ENCODE results near the gene DMBX1. TPM values are rescaled to one million over a fixed set of nuclear protein-coding genes. Genes with fewer than 3 reads are reported as not detected.

Gene DMBX1
- polyA plus RNA-seq, 1 donor from 2014 or later: 0.28 TPM

DNA sequence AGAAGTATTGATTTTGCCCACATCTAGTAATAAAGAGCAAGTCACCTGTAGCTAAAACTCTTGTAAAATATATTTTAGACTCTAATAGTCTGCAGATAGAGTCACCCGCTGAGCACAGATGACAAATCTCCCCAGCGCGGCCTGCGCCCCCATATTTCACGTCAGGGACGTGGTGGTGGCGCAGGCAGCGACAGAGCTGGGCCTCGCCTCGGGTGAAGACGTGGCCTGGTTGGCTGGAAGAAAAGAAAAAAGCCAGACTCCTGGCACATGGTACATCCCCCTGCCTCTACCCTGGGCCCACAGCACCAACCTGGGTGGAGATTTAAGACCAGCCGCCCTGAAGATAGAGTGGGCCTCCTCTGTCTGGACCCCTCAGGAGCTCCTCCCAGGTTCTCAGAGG is 6.0 kb upstream of the DMBX1 start:
- no peaks in the 10 kb centered on the region for H3F3A ChIP-seq (ENCODE audit: insufficient read depth, low read length, poor library complexity, severe bottlenecking)
- H3K9ac ChIP-seq (ENCODE audit: low read length): no peak overlapping the region
- no peaks in the 10 kb centered on the region for H3K36me3 ChIP-seq (ENCODE audit: insufficient read depth, low read length)
- H3K79me2 ChIP-seq (replicated peaks; ENCODE audit: insufficient read depth, low read length): no peaks in the 10 kb centered on the region
- H3K9me2 ChIP-seq (ENCODE audit: insufficient read depth, low read length): no peaks in the 10 kb centered on the region
- H3K27me3 ChIP-seq (ENCODE audit: insufficient read depth, low read depth, low read length): peaks cover 94% of the 10 kb centered on the region
- TF ChIP-seq POLR2AphosphoS5 (IDR thresholded peaks at IDR 0.05) (no peak), EZH2 (IDR thresholded peaks at IDR 0.05; ENCODE audit: borderline replicate concordance, insufficient read depth, low read length, poor library complexity, severe bottlenecking) (no peak), TAF1 (IDR thresholded peaks at IDR 0.05; ENCODE audit: low read depth) (no peak), MXI1 (conservative IDR thresholded peaks at IDR 0.05; ENCODE audit: poor library complexity, severe bottlenecking) (no peak), EP300 (conservative IDR thresholded peaks at IDR 0.05; ENCODE audit: poor library complexity, severe bottlenecking) (no peak), SMC3 (conservative IDR thresholded peaks at IDR 0.05; ENCODE audit: poor library complexity) (no peak), RAD21 (conservative IDR thresholded peaks at IDR 0.05) (no peak)
- TF ChIP-seq, protein P1, sequence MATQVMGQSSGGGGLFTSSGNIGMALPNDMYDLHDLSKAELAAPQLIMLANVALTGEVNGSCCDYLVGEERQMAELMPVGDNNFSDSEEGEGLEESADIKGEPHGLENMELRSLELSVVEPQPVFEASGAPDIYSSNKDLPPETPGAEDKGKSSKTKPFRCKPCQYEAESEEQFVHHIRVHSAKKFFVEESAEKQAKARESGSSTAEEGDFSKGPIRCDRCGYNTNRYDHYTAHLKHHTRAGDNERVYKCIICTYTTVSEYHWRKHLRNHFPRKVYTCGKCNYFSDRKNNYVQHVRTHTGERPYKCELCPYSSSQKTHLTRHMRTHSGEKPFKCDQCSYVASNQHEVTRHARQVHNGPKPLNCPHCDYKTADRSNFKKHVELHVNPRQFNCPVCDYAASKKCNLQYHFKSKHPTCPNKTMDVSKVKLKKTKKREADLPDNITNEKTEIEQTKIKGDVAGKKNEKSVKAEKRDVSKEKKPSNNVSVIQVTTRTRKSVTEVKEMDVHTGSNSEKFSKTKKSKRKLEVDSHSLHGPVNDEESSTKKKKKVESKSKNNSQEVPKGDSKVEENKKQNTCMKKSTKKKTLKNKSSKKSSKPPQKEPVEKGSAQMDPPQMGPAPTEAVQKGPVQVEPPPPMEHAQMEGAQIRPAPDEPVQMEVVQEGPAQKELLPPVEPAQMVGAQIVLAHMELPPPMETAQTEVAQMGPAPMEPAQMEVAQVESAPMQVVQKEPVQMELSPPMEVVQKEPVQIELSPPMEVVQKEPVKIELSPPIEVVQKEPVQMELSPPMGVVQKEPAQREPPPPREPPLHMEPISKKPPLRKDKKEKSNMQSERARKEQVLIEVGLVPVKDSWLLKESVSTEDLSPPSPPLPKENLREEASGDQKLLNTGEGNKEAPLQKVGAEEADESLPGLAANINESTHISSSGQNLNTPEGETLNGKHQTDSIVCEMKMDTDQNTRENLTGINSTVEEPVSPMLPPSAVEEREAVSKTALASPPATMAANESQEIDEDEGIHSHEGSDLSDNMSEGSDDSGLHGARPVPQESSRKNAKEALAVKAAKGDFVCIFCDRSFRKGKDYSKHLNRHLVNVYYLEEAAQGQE (IDR thresholded peaks at IDR 0.05; ENCODE audit: borderline replicate concordance): no peak
- TF ChIP-seq, protein P2, sequence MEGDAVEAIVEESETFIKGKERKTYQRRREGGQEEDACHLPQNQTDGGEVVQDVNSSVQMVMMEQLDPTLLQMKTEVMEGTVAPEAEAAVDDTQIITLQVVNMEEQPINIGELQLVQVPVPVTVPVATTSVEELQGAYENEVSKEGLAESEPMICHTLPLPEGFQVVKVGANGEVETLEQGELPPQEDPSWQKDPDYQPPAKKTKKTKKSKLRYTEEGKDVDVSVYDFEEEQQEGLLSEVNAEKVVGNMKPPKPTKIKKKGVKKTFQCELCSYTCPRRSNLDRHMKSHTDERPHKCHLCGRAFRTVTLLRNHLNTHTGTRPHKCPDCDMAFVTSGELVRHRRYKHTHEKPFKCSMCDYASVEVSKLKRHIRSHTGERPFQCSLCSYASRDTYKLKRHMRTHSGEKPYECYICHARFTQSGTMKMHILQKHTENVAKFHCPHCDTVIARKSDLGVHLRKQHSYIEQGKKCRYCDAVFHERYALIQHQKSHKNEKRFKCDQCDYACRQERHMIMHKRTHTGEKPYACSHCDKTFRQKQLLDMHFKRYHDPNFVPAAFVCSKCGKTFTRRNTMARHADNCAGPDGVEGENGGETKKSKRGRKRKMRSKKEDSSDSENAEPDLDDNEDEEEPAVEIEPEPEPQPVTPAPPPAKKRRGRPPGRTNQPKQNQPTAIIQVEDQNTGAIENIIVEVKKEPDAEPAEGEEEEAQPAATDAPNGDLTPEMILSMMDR (IDR thresholded peaks at IDR 0.05; ENCODE audit: poor library complexity, severe bottlenecking): no peak
- no peaks in the 10 kb centered on the region for H4K20me1 ChIP-seq (ENCODE audit: insufficient read depth)
- H3K4me3 ChIP-seq (ENCODE audit: low read length): no peak overlapping the region
- H2AFZ ChIP-seq (ENCODE audit: low read depth, low read length): no peak overlapping the region
- no peak overlapping the region for H3K4me2 ChIP-seq (ENCODE audit: low read length)
- H3K9me3 ChIP-seq (ENCODE audit: low read length): no peaks in the 10 kb centered on the region
- H3K27ac ChIP-seq (ENCODE audit: low read length): no peak overlapping the region

DNA sequence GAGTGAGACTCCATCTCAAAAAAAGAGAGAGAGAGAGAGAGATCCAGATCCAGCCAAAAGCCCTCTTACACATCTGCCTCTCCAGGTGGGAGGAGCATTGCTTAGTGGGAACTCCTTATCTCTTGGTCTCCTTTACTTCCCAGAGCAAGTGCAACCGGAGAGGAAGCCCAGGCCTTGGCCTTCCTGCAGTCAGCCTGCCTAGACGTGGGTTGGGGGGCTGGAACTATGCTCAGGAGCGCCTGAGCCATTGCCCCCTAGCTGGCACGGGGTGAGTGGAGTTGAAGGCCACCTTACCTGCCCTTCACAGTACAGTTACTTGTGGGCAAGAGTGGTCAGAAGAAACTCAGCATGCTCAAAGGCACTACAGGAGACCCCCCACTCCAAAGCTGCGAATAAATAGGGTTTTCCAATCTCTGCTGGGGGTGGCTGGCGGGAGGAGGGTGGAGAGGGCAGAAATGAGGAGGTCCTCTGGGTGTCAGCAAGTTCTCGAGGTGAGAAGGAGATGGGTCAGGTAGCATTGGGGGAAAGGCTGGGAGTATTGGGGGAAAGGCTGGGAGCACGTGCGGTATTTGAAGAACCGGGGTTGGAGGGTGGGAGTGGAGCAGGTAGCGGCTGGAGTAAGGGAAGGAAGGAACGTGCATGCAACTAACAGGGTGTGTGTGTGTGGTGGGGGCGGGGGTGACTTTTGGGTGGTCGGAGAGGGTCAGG is 4.7 kb upstream of the DMBX1 start:
- Histone ChIP-seq H3K4me3 (ENCODE audit: low read length) (no peak overlapping the region), H3K9me2 (ENCODE audit: insufficient read depth, low read length) (no peaks in the 10 kb centered on the region), H3F3A (ENCODE audit: insufficient read depth, low read length, poor library complexity, severe bottlenecking) (no peaks in the 10 kb centered on the region), H3K36me3 (ENCODE audit: insufficient read depth, low read length) (no peaks in the 10 kb centered on the region), H3K79me2 (replicated peaks; ENCODE audit: insufficient read depth, low read length) (no peaks in the 10 kb centered on the region), H3K27me3 (ENCODE audit: insufficient read depth, low read depth, low read length) (peaks cover 97% of the 10 kb centered on the region), H3K4me2 (ENCODE audit: low read length) (no peak overlapping the region), H2AFZ (ENCODE audit: low read depth, low read length) (no peak overlapping the region), H3K27ac (ENCODE audit: low read length) (no peak overlapping the region), H3K9me3 (ENCODE audit: low read length) (no peaks in the 10 kb centered on the region), H3K9ac (ENCODE audit: low read length) (no peak overlapping the region), H4K20me1 (ENCODE audit: insufficient read depth) (no peaks in the 10 kb centered on the region)
- TF ChIP-seq EP300 (conservative IDR thresholded peaks at IDR 0.05; ENCODE audit: poor library complexity, severe bottlenecking): no peak
- no peak for TF ChIP-seq EZH2 (IDR thresholded peaks at IDR 0.05; ENCODE audit: borderline replicate concordance, insufficient read depth, low read length, poor library complexity, severe bottlenecking)
- TF ChIP-seq MXI1 (conservative IDR thresholded peaks at IDR 0.05; ENCODE audit: poor library complexity, severe bottlenecking): no peak
- no peak for TF ChIP-seq RAD21 (conservative IDR thresholded peaks at IDR 0.05)
- no peak for TF ChIP-seq TAF1 (IDR thresholded peaks at IDR 0.05; ENCODE audit: low read depth)
- TF ChIP-seq SMC3 (conservative IDR thresholded peaks at IDR 0.05; ENCODE audit: poor library complexity): no peak
- no peak for TF ChIP-seq POLR2AphosphoS5 (IDR thresholded peaks at IDR 0.05)
- TF ChIP-seq, protein P2 (IDR thresholded peaks at IDR 0.05; ENCODE audit: poor library complexity, severe bottlenecking): no peak
- TF ChIP-seq, protein P1 (IDR thresholded peaks at IDR 0.05; ENCODE audit: borderline replicate concordance): no peak

All from neural cell (in vitro differentiated cells).